Measurements from ENCODE around the gene SIAH3. TPM values are rescaled to one million over a fixed set of nuclear protein-coding genes. Genes with fewer than 3 reads are reported as not detected.

The SIAH3 gene
- total RNA-seq, 2 donors from 2014 or later: not detected

DNA sequence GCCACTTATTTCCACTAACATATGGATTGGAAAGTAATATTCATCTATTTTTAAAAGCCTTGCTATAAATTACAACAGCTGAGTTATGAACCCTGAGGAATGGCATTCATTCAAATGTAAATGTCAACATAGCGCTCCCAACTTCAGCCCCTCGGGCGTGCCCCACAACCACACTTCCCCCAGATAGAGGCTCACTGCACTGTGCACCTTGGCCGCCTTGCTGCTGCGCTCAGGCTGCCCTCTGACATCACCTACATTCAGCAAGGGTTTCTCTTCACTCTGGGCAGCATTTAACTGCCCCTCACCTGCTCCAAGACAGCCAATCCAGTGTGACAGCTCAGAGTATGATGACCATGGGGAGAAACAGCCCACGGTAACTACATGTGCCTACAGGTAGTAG lies 35.1 kb downstream of the SIAH3 start:
- Histone ChIP-seq H3K27me3 (replicated peaks; ENCODE audit: insufficient read depth) (no peaks in the 10 kb centered on the region), H3K4me3 (no peak overlapping the region), H3K9me3 (peaks cover 2% of the 10 kb centered on the region), H3K36me3 (no peaks in the 10 kb centered on the region), H3K27ac (no peak overlapping the region), H3K4me1 (ENCODE audit: control insufficient read depth in 1 of 2, low read depth in 2 of 2) (no peaks in the 10 kb centered on the region)
- ATAC-seq (ENCODE audit: insufficient number of reproducible peaks, low FRiP score, low read depth) (no peak), DNase-seq (ENCODE audit: low spot score) (no peak)
- no peak for TF ChIP-seq CTCF (IDR thresholded peaks at IDR 0.05)

GRCh38 chr13:45812695-45813372 lies 38.7 kb downstream of the SIAH3 start:
- no peak for ATAC-seq (ENCODE audit: insufficient number of reproducible peaks, low FRiP score, low read depth)
- no peak for DNase-seq (ENCODE audit: low spot score)

DNA sequence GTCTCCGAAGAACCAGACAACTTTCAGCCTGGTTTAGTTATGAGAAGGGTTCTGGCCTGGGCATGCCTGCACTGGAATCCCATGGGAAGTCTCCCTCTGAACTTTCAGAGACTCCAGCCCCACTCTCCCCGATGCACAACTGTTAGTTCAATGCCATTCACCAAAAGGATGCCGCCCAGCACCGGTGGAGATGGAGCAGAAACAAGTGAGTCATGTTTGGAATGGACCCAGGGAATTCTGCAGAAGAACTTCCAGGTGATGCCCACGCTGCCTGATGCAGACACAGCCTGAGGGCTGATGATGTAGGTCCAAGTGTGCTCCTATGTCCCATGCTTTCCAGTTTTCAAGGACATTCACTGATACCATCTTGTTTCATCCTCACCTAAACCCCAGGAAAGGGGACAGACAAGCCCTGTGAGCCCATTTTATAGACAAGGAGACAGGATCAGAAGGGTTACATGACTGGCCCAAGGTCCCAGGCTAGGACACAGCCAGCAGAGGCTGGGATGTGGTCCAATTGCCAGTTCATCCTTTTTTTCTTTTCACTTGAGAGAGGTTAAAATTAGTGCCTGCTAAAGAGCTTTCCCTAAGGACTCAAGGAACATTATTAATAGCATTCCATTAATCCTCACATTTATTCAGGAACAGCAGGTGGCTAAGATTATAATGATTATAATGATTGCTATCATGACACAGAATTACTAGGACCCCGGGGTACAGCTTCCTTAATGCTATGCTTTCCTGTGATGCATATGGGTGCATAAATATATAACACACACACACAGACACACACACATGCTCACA lies 39.5 kb downstream of the SIAH3 start:
- no peak overlapping the region for H3K27ac ChIP-seq
- H3K27me3 ChIP-seq (replicated peaks; ENCODE audit: insufficient read depth): no peaks in the 10 kb centered on the region
- DNase-seq (ENCODE audit: low spot score) (no peak), ATAC-seq (ENCODE audit: insufficient number of reproducible peaks, low FRiP score, low read depth) (no peak)
- no peaks in the 10 kb centered on the region for H3K4me1 ChIP-seq (ENCODE audit: control insufficient read depth in 1 of 2, low read depth in 2 of 2)
- no peaks in the 10 kb centered on the region for H3K36me3 ChIP-seq
- TF ChIP-seq CTCF (IDR thresholded peaks at IDR 0.05): no peak
- H3K4me3 ChIP-seq: no peak overlapping the region
- H3K9me3 ChIP-seq: no peaks in the 10 kb centered on the region

More at GRCh38 chr13:45812695-45813372, 38.7 kb downstream of the SIAH3 start:
- Histone ChIP-seq H3K4me1 (ENCODE audit: control insufficient read depth in 1 of 2, low read depth in 2 of 2) (no peaks in the 10 kb centered on the region), H3K9me3 (no peaks in the 10 kb centered on the region), H3K4me3 (no peak overlapping the region), H3K36me3 (no peaks in the 10 kb centered on the region), H3K27ac (no peak overlapping the region), H3K27me3 (replicated peaks; ENCODE audit: insufficient read depth) (no peaks in the 10 kb centered on the region)
- TF ChIP-seq CTCF (IDR thresholded peaks at IDR 0.05): no peak

DNA sequence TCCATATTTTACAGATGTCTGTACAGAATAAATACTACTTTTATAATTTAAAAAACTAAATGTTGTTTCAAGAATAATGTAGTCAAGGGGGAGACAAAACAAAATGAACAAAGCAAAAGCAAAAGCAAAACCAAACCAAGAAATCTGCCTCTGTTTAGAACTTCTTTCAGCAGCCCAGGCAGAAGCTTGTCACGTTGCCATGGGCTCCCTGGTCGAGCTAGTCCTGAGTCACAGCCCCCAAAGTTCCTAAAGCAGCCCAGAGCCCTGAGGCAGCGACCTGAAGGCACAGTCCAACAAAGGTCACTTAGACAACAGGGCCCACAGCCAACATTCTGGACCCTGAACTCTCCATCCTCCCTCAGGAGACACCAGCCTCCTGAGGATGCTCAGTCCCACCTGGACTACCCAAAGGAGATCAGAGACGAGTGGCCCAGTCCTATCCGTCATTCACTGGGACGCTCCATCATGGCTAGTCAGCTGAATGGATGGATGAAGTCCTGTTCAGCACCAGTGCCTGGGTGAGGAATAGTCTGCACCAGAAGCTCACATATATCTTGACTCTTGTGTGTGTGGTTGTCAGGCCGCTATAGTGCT lies 41.7 kb downstream of the SIAH3 start:
- TF ChIP-seq CTCF (IDR thresholded peaks at IDR 0.05): no peak
- ATAC-seq (ENCODE audit: insufficient number of reproducible peaks, low FRiP score, low read depth) (no peak), DNase-seq (ENCODE audit: low spot score) (no peak)
- Histone ChIP-seq H3K4me1 (ENCODE audit: control insufficient read depth in 1 of 2, low read depth in 2 of 2) (no peaks in the 10 kb centered on the region), H3K9me3 (no peaks in the 10 kb centered on the region), H3K36me3 (no peaks in the 10 kb centered on the region), H3K27me3 (replicated peaks; ENCODE audit: insufficient read depth) (no peaks in the 10 kb centered on the region), H3K4me3 (no peak overlapping the region), H3K27ac (no peak overlapping the region)

DNA sequence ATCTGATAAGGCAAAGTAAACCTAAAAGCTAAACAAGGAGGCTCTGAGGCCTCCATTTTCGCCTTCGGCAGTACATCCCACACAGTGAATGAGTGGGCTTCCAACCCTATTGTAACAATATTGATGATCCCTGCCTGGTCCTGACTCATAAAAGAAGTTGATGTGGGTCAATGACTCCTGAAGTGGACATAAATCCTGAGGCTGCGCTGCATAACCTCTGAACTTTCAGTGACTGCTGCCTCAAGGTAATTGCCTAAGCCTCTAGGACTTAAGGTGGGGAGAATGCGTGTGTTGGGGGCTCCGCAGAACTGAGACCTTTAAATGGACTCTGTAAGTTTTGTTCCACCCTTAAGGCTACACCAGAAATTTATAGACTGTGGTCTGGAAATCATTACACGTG lies 42.6 kb downstream of the SIAH3 start:
- H3K27me3 ChIP-seq (replicated peaks; ENCODE audit: insufficient read depth): no peaks in the 10 kb centered on the region
- DNase-seq (ENCODE audit: low spot score) (no peak), ATAC-seq (ENCODE audit: insufficient number of reproducible peaks, low FRiP score, low read depth) (no peak)
- no peaks in the 10 kb centered on the region for H3K4me1 ChIP-seq (ENCODE audit: control insufficient read depth in 1 of 2, low read depth in 2 of 2)
- no peak overlapping the region for H3K27ac ChIP-seq
- no peak overlapping the region for H3K4me3 ChIP-seq
- H3K9me3 ChIP-seq: no peaks in the 10 kb centered on the region
- H3K36me3 ChIP-seq: no peaks in the 10 kb centered on the region
- no peak for TF ChIP-seq CTCF (IDR thresholded peaks at IDR 0.05)

Data from thoracic aorta (tissue), 2 donors.